ENCODE results near the gene BSND.

DNA sequence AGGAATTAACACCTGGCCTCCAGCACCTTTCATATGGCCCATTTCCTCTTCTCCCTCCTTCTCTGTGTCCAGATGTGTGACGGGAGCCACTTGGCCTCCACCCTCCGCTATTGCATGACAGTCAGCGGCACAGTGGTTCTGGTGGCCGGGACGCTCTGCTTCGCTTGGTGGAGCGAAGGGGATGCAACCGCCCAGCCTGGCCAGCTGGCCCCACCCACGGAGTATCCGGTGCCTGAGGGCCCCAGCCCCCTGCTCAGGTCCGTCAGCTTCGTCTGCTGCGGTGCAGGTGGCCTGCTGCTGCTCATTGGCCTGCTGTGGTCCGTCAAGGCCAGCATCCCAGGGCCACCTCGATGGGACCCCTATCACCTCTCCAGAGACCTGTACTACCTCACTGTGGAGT is 12.7 kb upstream of the BSND start:
- TF ChIP-seq, protein P1, sequence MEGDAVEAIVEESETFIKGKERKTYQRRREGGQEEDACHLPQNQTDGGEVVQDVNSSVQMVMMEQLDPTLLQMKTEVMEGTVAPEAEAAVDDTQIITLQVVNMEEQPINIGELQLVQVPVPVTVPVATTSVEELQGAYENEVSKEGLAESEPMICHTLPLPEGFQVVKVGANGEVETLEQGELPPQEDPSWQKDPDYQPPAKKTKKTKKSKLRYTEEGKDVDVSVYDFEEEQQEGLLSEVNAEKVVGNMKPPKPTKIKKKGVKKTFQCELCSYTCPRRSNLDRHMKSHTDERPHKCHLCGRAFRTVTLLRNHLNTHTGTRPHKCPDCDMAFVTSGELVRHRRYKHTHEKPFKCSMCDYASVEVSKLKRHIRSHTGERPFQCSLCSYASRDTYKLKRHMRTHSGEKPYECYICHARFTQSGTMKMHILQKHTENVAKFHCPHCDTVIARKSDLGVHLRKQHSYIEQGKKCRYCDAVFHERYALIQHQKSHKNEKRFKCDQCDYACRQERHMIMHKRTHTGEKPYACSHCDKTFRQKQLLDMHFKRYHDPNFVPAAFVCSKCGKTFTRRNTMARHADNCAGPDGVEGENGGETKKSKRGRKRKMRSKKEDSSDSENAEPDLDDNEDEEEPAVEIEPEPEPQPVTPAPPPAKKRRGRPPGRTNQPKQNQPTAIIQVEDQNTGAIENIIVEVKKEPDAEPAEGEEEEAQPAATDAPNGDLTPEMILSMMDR (IDR thresholded peaks at IDR 0.05) = no peak
- no peak for TF ChIP-seq POLR2A (IDR thresholded peaks at IDR 0.05)
- no peak for TF ChIP-seq EP300 (IDR thresholded peaks at IDR 0.05)

Data from ovary (tissue), 3 donors.